H54 (cell line): ENCODE data around the gene ARID5B.

Experiments
- DNase-seq: peaks from one replicate; pipeline ENCODE4 v3.0.0; 2011; ENCODE audit warnings: low spot score, mixed read lengths; ENCODE audit not compliant: insufficient read length
- FAIRE-seq: peaks from 3 replicates; lab custom pipeline; 2011; peaks lifted over from hg19 to GRCh38; lab: Jason Lieb, UNC
- POLR2A ChIP-seq: IDR thresholded peaks from 2 replicates; pipeline ENCODE4 v1.6.1; 2011; ENCODE audit warnings: low read depth, mild to moderate bottlenecking, low read length

ARID5B gene

GRCh38 chr10:61993711-61994401 lies 92.4 kb downstream of the ARID5B start:
- no peak for FAIRE-seq
- TF ChIP-seq POLR2A: no peak
- DNase-seq: no peak

GRCh38 chr10:61994405-61995219 lies 93.1 kb downstream of the ARID5B start:
- DNase-seq (no peak), FAIRE-seq (peak; percentile 11)
- no peak for TF ChIP-seq POLR2A

GRCh38 chr10:61995220-61995503 lies 93.7 kb downstream of the ARID5B start:
- no peak for FAIRE-seq
- DNase-seq: no peak
- no peak for TF ChIP-seq POLR2A

- TF ChIP-seq POLR2A: no peak
- DNase-seq (no peak), FAIRE-seq (no peak)
Observed at GRCh38 chr10:61998937-61999336, 97.4 kb downstream of the ARID5B start.

- DNase-seq: no peak
- FAIRE-seq: no peak
- no peak for TF ChIP-seq POLR2A
Observed at GRCh38 chr10:62000037-62000603, 98.6 kb downstream of the ARID5B start.

DNA sequence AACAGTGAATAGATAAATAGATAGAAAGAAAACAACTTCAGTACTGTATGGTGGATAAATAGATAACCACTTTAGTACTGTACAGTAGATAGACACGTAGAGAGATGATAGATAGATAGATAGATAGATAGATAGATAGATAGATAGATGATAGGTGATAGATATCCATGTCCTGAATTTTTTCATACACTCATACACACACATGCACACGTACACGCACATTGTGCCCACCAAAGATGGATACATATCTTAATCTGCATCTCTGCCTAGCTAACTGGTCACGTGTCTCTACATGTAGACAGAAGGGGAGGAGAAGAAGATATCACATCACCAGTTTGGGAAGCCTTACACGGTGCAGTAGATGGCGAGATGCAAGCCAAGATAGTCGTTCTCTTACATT lies 99.2 kb downstream of the ARID5B start:
- no peak for TF ChIP-seq POLR2A
- FAIRE-seq (no peak), DNase-seq (no peak)

DNA sequence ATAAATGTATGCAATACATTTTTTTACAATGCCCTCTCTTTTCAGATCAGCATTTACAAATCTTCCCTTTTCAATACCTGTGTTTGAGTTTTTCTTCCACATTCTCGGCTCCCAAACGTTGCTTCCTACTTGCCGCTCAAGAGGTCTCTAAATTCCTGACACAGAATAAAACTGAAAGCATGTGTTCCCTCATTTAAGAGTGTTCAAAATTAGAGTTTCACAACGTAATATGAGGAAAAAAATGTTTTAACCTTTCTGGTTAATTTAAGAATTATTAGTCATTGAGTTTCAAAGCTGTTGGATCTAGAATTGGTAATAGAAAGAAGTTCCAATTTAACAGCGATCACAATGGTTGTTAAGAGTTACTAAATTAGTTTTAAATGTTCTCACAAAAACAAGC lies 100.4 kb downstream of the ARID5B start:
- FAIRE-seq: no peak
- TF ChIP-seq POLR2A: no peak
- DNase-seq: no peak

DNA sequence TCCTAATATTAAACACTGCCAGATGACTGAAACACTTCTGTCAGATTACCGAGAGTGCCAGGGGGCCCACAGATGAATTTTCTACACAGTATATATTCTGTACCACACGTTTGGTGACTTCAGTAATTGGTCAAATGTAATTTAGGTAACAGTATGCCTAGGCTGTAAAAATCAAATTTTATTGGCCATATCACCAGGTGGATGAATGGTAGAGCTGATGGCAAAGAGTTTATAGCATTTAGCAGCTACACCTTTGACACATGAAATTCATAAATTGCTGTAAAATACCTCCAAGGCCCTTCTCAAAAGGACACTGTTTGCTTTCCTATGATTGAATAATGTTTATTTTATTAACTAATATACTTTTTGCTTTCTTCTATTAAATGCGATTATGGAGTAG lies 101.3 kb downstream of the ARID5B start:
- no peak for DNase-seq
- no peak for TF ChIP-seq POLR2A
- FAIRE-seq: no peak

DNA sequence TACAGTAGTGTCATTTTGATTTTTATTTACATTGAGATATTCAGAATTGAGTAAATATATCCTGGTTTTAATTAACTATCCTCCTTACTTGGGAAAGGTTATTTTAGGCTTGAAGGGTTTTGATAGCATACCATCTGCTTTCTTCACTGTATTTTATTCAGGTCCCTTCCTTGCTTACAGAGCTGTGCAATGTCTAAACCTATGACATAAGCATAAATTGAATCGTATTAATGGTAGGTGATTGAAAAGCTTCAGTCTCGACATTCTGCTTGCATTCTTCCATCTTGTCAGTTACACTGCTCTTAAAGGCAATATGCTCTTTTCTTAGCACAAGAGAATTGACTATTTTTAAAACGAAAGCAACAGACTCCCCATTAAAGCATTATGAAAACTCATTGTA lies 102.5 kb downstream of the ARID5B start:
- no peak for TF ChIP-seq POLR2A
- no peak for FAIRE-seq
- DNase-seq: no peak

- no peak for FAIRE-seq
Observed at GRCh38 chr10:62005281-62005680, 103.8 kb downstream of the ARID5B start.

GRCh38 chr10:62005687-62006086 lies 104.2 kb downstream of the ARID5B start:
- FAIRE-seq: no peak
- DNase-seq: no peak
- no peak for TF ChIP-seq POLR2A

More at GRCh38 chr10:62005281-62005680, 103.8 kb downstream of the ARID5B start:
- DNase-seq: no peak
- no peak for TF ChIP-seq POLR2A

DNA sequence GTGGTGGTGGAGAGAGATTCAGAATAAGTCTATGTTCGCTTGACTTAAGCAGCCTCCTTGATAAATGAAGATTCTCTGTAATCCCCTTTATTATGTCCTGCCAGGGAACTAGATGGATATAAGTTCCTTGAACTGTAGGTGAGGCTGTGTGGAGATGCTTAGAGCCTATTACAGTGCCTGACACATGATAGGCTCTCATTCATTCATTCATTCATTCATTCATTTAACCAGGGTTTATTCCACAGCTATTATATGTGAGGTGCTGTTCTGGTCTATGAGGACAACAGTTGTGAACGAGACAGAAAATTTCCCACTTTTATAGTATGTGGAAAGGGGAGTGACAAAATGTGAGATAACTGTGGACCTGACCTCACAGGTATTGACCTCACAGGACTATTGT lies 105.6 kb downstream of the ARID5B start:
- FAIRE-seq (no peak), DNase-seq (no peak)
- TF ChIP-seq POLR2A: no peak

- no peak for FAIRE-seq
- no peak for TF ChIP-seq POLR2A
- DNase-seq: no peak
Observed at GRCh38 chr10:62008196-62008595, 106.7 kb downstream of the ARID5B start.

DNA sequence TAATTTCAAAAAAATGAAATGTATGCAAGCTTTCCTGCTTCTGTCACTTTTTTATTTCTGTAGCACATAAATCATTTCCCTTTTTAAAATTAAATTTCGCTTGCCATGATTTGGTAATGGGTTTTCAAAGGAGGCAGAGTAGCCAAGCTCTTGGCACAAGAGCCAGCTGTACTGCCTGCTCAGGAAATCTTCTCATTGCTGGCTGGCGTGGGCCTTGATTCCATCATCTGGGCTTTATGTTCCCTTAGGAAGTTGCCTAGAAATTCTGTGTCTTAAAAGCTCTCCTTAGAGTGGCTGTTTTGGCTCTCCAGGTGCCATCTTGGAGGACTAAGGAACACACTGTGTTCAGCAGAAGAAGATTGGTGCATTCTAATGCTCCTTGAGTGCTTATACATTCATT lies 107.4 kb downstream of the ARID5B start:
- FAIRE-seq (no peak), DNase-seq (no peak)
- TF ChIP-seq POLR2A: no peak
